ENCODE data around the gene ITGA6.
A peak's percentile ranks its signal among the peaks of the same experiment; 100 is the strongest.

Gene ITGA6

DNA sequence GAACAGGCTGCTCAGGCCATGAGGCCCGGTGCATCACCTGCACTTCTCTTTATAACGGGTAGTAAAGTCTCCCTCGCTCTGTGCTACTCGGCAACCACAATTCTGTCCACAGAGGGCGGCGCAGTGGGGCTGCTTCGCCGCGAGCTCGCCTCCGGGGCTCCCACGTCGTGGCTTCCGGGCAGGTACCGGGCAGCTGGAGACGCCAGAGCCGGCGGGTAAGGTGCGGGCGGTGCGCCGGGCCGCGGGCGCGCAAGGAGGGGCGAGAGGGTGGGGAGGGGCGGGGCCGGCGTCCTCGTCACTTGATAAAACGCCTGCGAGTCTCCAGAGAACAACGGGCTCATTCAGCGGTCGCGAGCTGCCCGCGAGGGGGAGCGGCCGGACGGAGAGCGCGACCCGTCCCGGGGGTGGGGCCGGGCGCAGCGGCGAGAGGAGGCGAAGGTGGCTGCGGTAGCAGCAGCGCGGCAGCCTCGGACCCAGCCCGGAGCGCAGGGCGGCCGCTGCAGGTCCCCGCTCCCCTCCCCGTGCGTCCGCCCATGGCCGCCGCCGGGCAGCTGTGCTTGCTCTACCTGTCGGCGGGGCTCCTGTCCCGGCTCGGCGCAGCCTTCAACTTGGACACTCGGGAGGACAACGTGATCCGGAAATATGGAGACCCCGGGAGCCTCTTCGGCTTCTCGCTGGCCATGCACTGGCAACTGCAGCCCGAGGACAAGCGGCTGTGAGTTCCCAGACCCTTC, at the start of gene ITGA6:
Gene ITGA6 (plus strand): TSS at position 331 of the 734 bp plus-strand sequence.
- TF ChIP-seq, protein P1, sequence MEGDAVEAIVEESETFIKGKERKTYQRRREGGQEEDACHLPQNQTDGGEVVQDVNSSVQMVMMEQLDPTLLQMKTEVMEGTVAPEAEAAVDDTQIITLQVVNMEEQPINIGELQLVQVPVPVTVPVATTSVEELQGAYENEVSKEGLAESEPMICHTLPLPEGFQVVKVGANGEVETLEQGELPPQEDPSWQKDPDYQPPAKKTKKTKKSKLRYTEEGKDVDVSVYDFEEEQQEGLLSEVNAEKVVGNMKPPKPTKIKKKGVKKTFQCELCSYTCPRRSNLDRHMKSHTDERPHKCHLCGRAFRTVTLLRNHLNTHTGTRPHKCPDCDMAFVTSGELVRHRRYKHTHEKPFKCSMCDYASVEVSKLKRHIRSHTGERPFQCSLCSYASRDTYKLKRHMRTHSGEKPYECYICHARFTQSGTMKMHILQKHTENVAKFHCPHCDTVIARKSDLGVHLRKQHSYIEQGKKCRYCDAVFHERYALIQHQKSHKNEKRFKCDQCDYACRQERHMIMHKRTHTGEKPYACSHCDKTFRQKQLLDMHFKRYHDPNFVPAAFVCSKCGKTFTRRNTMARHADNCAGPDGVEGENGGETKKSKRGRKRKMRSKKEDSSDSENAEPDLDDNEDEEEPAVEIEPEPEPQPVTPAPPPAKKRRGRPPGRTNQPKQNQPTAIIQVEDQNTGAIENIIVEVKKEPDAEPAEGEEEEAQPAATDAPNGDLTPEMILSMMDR (IDR thresholded peaks at IDR 0.05; ENCODE audit: control insufficient read depth, extremely low read depth, insufficient read depth), result peak; percentile 31; the same call in 1 of the 2 replicates
- DNase-seq (ENCODE audit: low read depth), result peak; percentile 48
- peak within 1 kb of the TSS; percentile 68 for H3K4me3 ChIP-seq (ENCODE audit: low read depth, low read length)

DNA sequence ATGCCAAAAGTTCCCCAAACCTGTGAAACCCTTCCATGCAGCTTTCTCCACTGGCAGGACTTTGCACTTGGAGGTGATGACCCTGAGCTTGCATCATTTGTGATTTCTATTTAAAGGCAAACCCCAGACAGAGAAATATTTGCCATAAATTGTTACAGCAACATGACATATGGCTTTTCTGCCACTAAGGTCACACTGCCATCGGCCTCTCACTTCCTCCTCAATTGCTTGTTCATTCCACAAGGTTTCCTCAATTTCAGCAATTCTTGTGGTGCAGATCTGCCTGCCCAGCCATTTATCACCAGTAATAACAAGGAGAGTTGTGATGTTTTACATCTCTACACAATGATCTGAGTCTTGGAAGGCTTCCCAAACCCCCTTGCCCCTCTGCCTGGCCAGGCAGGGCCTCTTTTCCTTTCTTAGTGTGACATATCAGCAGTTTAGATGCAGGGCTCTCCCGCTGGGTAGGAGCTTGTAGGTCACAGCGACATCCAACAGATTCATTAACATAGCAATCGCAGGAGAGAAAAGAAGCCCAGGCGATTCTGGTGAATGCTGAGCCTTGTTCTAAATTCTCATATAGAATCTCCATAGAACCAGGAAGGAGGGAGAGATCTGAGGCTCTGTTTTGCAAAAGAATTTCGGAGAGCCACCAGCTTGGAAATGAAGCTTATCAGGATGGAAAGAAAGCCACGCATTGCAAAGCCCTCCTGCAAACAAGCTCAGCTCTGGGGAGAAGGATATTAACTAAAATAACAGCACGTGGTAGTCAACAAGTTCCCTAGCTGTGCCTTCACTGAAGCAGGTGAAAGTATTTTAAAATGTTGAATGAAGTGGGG, 46.7 kb upstream of the ITGA6 start:
- no peak overlapping the region for H3K4me3 ChIP-seq (ENCODE audit: low read depth, low read length)
- TF ChIP-seq, protein P1 (IDR thresholded peaks at IDR 0.05; ENCODE audit: control insufficient read depth, extremely low read depth, insufficient read depth), result no peak
- no peak for DNase-seq (ENCODE audit: low read depth)

DNA sequence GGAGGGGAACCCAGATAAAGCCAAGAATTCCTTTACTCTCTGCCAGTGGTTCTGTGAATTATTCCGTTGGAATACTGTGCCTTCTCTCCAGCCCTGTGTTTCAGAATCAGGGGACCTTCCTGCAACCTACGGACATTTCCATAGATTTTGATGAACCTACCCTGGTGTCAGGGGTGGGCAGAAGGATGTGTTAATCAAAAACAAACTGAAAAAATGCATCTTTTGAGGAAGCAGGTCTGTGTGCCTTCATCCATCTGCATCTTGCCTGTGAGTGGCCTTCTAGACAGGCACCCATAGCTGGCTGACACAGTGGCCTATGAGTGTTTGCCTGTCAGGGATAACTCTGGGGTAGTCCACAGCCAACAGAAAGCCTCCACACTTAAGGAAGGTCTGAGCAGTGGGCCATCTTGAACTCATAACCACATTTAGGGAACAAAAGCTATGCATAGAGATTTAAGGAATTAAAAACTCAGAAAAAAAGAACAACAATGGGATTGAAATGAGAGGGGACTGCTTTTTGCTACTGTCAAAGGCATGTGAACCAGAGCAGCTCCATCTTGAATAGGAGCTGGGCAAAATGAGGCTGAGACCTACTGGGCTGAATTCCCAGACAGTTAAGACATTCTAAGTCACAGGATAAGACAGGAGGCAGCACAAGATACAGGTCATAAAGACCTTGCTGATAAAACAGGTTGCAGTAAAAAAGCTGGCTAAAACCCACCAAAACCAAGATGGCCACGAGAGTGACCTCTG, 45.9 kb upstream of the ITGA6 start:
- no peak for DNase-seq (ENCODE audit: low read depth)
- TF ChIP-seq, protein P1 (IDR thresholded peaks at IDR 0.05; ENCODE audit: control insufficient read depth, extremely low read depth, insufficient read depth), result no peak
- H3K4me3 ChIP-seq (ENCODE audit: low read depth, low read length), result no peak overlapping the region

DNA sequence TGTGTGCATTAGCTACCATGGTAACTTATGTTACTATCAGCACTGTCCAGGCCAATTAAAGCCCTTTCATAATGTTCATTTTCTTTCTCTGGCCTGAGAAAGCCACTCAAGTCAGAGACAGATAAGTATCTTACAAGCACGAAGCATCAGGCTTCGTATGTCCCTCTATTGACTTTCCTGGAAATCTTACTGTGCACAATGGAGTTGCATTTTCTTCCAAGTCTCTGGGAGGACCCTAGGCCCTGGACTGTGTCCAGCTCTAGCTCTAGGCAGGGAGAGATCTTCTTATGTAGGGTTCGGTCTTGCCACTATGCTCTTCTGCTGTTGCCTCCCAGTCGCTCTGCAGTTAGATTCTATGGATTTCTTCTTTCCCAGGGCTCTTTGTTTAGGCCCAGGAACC, 40.0 kb upstream of the ITGA6 start:
- DNase-seq (ENCODE audit: low read depth), result no peak
- no peak overlapping the region for H3K4me3 ChIP-seq (ENCODE audit: low read depth, low read length)
- TF ChIP-seq, protein P1 (IDR thresholded peaks at IDR 0.05; ENCODE audit: control insufficient read depth, extremely low read depth, insufficient read depth), result no peak

DNA sequence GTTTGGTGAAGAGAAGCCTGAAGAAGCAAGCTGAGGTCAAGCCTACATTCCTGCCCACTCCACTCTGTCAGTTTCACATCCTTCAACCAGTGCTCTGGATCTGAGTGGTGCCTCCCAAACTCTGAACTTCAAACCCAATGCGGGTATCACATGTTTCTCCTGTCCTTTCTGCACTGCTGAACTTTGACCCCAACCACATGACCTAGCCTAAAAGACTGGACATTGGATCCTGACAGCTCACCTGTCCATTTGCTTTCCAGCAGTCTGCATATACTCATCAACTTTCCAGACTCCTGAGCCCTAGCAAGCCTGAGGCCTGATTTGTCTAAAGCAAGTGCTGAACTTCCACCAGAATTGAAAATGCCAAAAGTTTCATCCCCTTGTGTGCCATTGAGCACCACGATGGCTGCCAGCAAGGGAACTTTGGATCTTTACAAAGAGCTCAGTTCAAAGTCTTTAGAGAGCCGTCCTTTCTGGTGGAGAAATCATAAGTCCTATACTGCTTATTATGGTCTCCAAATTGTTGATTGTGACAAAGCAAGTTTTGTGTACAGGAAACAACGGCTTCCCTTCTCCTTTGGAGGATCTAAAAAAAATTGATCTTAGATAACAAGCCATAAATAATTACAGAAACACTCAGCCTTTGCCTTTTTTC, 37.6 kb upstream of the ITGA6 start:
- H3K4me3 ChIP-seq (ENCODE audit: low read depth, low read length), result no peak overlapping the region

GRCh38 chr2:172394002-172394401, 33.4 kb upstream of the ITGA6 start:
- H3K4me3 ChIP-seq (ENCODE audit: low read depth, low read length), result no peak overlapping the region

More for the DNA sequence above, 37.6 kb upstream of the ITGA6 start:
- no peak for DNase-seq (ENCODE audit: low read depth)
- TF ChIP-seq, protein P1 (IDR thresholded peaks at IDR 0.05; ENCODE audit: control insufficient read depth, extremely low read depth, insufficient read depth), result no peak

More at GRCh38 chr2:172394002-172394401, 33.4 kb upstream of the ITGA6 start:
- TF ChIP-seq, protein P1 (IDR thresholded peaks at IDR 0.05; ENCODE audit: control insufficient read depth, extremely low read depth, insufficient read depth), result no peak
- no peak for DNase-seq (ENCODE audit: low read depth)
